Hippocampal formation (tissue), 2 donors: ENCODE data around the gene SERPINF2.
A peak's percentile ranks its signal among the peaks of the same experiment; 100 is the strongest.
"Not testable (repeated sequence)": the region's sequence is repeated elsewhere in the genome, so short reads cannot be mapped to it uniquely, and the experiment has no call there.

Source experiments
- DNase-seq, 2 donors: peaks; one replicate each; lab custom pipeline; 2025; lab: John Stamatoyannopoulos, UW

Gene SERPINF2

GRCh38 chr17:1716076-1716911 lies 26.4 kb upstream of the SERPINF2 start:
- peak; percentile 99 to 100 for DNase-seq

GRCh38 chr17:1716912-1717695 lies 25.6 kb upstream of the SERPINF2 start:
- peak; percentile 90 to 95 for DNase-seq

DNA sequence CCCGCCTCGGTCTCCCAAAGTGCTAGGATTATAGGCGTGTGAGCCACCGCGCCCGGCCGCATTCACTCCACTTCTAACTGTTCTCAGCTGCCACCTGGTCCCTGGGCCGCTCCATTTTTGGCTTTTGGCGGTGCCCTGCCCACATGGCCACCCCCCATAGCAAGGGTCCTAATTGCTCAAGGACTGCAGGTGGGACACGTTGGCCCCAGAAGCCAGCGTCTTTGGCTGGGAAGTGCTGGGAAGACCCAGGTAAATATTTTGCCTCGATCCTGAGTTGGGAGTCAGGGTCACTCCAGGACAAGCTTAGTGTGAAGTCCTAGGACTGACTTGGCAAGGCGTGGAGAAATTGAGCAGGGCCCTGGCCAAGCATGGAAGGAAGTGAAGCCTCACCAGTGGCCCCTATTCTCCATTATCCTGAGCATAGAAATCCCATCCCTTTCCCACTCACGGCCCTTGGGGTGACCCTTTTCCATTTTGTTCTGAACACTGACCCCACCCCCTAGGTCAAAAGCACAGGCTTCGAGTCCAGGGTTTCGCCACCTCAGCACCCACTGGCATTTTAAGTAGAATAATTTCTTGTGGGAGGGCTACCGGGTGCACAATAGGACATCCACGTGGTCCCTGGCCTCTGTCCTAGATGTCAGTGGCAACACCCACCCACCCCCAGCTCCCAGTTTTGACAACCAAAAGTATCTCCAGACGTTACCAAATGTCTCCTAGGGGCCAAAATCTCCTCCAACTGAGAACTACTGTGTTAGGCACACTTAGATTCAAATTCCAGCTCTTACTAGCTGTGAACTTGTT lies 24.1 kb upstream of the SERPINF2 start:
- no peak for DNase-seq

GRCh38 chr17:1720856-1721386 lies 21.8 kb upstream of the SERPINF2 start:
- peak; percentile 5 to 16 for DNase-seq

- DNase-seq, result not testable (repeated sequence)
These were observed 20.6 kb upstream of the SERPINF2 start for GRCh38 chr17:1722022-1722421.

GRCh38 chr17:1724351-1724868 lies 18.3 kb upstream of the SERPINF2 start, which contains the start of gene WDR81:
Gene WDR81, plus strand, starts transcription at chr17:1724704. Its CDS starts 256 bp downstream, at chr17:1724960.
- DNase-seq, result peak; percentile 61 to 87

GRCh38 chr17:1724869-1725641 lies 17.6 kb upstream of the SERPINF2 start:
- DNase-seq, result no peak

GRCh38 chr17:1725642-1726511 lies 16.8 kb upstream of the SERPINF2 start:
- DNase-seq, result no peak

DNA sequence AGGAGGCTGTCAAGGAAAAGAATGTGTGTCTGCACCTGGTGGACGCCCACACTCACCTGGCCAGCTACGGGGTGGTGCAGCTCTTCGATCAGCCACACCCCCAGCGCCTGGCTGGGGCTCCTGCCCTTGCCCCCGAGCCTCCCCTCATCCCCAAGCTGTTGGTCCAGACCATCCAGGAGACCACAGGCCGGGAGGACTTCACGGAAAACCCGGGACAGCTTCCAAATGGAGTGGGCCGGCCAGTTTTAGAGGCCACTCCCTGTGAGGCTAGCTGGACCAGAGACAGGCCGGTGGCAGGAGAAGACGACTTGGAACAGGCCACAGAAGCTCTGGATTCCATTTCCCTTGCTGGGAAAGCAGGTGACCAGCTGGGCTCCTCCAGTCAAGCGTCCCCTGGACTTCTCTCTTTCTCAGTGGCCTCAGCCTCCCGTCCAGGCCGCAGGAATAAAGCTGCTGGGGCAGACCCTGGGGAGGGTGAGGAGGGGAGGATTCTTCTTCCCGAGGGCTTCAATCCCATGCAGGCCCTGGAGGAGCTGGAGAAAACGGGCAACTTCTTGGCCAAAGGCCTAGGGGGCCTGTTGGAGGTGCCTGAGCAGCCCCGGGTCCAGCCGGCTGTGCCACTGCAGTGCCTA lies 15.9 kb upstream of the SERPINF2 start:
- no peak for DNase-seq

DNA sequence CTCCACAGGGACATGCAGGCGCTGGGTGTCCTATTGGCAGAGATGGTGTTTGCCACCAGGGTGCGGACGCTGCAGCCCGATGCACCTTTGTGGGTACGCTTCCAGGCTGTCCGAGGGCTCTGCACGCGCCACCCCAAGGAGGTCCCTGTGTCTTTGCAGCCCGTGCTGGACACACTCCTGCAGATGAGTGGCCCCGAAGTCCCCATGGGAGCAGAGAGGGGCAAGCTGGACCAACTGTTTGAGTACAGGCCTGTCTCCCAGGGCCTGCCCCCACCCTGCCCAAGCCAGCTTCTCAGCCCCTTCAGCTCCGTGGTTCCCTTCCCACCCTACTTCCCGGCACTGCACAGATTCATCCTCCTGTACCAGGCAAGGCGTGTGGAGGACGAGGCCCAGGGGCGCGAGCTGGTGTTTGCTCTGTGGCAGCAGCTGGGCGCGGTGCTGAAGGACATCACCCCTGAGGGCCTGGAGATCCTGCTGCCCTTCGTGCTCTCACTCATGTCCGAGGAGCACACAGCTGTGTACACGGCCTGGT lies 15.3 kb upstream of the SERPINF2 start:
- no peak for DNase-seq

DNA sequence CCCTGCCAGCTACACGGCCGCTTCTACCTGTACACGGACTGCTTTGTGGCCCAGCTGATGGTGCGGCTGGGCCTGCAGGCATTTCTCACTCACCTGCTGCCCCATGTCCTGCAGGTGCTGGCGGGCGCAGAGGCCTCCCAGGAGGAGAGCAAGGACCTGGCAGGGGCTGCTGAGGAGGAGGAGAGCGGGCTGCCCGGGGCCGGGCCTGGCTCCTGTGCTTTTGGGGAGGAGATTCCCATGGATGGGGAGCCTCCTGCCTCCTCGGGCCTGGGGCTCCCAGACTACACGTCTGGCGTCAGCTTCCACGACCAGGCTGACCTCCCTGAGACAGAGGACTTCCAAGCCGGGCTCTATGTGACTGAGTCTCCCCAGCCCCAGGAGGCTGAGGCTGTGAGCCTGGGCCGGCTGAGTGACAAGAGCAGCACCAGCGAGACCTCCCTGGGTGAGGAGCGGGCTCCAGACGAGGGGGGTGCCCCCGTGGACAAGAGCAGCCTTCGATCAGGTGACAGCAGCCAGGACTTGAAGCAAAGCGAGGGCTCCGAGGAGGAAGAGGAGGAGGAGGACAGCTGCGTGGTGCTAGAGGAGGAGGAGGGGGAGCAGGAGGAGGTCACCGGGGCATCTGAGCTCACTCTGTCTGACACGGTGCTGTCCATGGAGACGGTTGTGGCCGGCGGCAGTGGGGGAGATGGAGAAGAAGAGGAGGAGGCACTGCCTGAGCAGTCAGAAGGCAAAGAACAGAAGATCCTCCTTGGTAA lies 14.6 kb upstream of the SERPINF2 start:
- no peak for DNase-seq

- DNase-seq, result no peak
These were observed 12.7 kb upstream of the SERPINF2 start for GRCh38 chr17:1729966-1730325.

- DNase-seq, result no peak
These were observed 12.1 kb upstream of the SERPINF2 start for GRCh38 chr17:1730326-1731193.

- DNase-seq, result no peak
These were observed 11.5 kb upstream of the SERPINF2 start for GRCh38 chr17:1731194-1731506.

DNA sequence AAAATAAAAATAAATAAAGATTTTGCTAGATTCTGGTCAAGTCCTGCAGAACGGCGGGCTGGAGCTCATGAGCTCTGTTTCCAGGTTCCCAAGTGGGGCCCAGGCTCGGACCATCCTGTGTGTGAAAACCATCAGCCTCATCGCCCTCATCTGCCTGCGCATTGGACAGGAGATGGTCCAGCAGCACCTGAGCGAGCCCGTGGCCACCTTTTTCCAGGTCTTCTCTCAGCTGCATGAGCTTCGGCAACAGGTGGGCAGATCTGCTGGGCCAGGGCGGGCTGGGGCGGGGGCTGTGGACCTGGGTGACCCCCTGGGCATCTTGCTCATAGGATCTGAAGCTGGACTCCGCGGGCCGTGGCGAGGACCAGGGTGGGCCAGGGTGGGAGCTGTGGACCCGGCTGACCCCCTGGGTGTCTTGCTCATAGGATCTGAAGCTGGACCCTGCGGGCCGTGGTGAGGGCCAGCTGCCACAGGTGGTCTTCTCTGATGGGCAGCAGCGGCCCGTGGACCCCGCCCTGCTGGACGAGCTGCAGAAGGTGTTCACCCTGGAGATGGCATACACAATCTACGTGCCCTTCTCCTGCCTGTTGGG lies 10.3 kb upstream of the SERPINF2 start:
- no peak for DNase-seq

GRCh38 chr17:1732833-1733321 lies 9.8 kb upstream of the SERPINF2 start:
- no peak for DNase-seq

DNA sequence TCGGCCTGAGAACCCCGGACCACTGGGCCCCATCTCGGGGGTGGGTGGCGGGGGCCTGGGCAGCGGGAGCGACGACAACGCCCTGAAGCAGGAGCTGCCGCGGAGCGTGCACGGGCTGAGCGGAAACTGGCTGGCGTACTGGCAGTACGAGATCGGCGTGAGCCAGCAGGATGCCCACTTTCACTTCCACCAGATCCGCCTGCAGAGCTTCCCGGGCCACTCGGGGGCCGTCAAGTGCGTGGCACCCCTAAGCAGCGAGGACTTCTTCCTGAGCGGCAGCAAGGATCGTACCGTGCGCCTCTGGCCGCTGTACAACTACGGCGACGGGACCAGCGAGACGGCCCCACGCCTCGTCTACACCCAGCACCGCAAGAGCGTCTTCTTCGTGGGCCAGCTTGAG lies 8.9 kb upstream of the SERPINF2 start:
- no peak for DNase-seq
